Embryonic facial prominence (tissue), 1 donor: ENCODE measurements around the gene CHKA.

Source experiments
- DNase-seq: peaks from one replicate; pipeline ENCODE4 v3.0.0-alpha.2; 2016; ENCODE audit errors: extremely low spot score

The CHKA gene

GRCh38 chr11:68074584-68075352 lies 46.4 kb downstream of the CHKA start:
- DNase-seq = no peak

GRCh38 chr11:68071281-68072048 lies 49.7 kb downstream of the CHKA start:
- no peak for DNase-seq

GRCh38 chr11:68067991-68068390 lies 53.2 kb downstream of the CHKA start:
- DNase-seq = no peak

- DNase-seq = no peak
Observed at GRCh38 chr11:68066742-68067141, 54.4 kb downstream of the CHKA start.

- no peak for DNase-seq
Observed at GRCh38 chr11:68065841-68066240, 55.3 kb downstream of the CHKA start.

GRCh38 chr11:68064926-68065325 lies 56.3 kb downstream of the CHKA start:
- no peak for DNase-seq

GRCh38 chr11:68061508-68061907 lies 59.7 kb downstream of the CHKA start:
- DNase-seq = no peak

- DNase-seq = no peak
Observed at GRCh38 chr11:68057807-68058206, 63.4 kb downstream of the CHKA start.

GRCh38 chr11:68056317-68057285 lies 64.6 kb downstream of the CHKA start:
- DNase-seq = no peak

GRCh38 chr11:68053981-68054812 lies 67.0 kb downstream of the CHKA start:
- DNase-seq = no peak

GRCh38 chr11:68053117-68053516 lies 68.1 kb downstream of the CHKA start:
- DNase-seq = no peak

GRCh38 chr11:68052137-68052873 lies 68.9 kb downstream of the CHKA start:
- no peak for DNase-seq

GRCh38 chr11:68051191-68052136 lies 69.7 kb downstream of the CHKA start:
- no peak for DNase-seq

GRCh38 chr11:68050371-68050841 lies 70.8 kb downstream of the CHKA start:
- DNase-seq = no peak

- DNase-seq = no peak
Observed at GRCh38 chr11:68049509-68050370, 71.4 kb downstream of the CHKA start.

GRCh38 chr11:68048681-68049508 lies 72.3 kb downstream of the CHKA start:
- DNase-seq = no peak
